NCI-H748 treated with DMSO at 0.1 percent for 48 hours (cell line): ENCODE measurements around the gene IGSF6.
"Not testable (repeated sequence)": the region's sequence is repeated elsewhere in the genome, so short reads cannot be mapped to it uniquely, and the experiment has no call there.

ENCODE experiments used
- DNase-seq: peaks from one replicate; lab custom pipeline; 2025; lab: John Stamatoyannopoulos, UW

The IGSF6 gene

GRCh38 chr16:21653571-21653970 lies 1.2 kb upstream of the IGSF6 start:
- DNase-seq = no peak

DNA sequence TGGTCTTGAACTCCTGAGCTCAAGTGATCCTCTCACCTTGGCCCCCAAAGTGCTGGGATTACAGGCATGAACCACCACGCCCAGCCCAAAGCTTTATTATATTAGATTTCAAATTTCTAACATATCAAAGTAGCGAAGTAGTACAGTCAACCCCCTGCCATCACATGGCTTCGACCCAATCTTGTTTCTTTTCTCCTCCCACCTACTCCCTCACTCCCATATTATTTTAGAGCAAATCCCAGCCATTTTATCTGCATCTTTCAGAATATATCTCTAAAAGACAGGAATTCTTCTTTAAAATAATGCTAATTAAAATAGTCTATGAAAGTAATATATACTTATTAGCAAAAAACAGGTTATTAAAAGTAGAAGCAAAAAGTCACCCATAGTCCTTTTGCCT lies 893 bp downstream of the IGSF6 start:
- DNase-seq = no peak

DNA sequence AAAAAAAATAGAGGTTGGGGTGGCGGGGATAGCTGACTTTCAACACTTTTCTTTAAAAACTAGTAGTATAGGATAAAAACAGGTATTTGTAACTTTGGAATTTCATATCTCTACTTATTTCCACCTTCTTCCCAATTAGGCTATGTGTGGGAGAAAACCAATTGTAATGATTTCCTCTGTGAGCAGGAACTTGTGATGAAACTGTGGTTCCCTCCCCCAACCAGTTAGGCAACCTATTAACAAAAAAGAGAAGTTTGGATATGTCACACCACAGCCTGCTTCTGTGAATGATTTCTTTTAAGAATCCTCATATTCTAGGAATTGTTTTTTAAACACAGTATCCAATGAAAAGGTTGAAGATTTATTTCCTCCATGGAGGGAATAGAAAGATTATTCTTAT lies 1.9 kb downstream of the IGSF6 start:
- DNase-seq = no peak

- DNase-seq = not testable (repeated sequence)
These were observed 2.5 kb downstream of the IGSF6 start for GRCh38 chr16:21649826-21650406.

DNA sequence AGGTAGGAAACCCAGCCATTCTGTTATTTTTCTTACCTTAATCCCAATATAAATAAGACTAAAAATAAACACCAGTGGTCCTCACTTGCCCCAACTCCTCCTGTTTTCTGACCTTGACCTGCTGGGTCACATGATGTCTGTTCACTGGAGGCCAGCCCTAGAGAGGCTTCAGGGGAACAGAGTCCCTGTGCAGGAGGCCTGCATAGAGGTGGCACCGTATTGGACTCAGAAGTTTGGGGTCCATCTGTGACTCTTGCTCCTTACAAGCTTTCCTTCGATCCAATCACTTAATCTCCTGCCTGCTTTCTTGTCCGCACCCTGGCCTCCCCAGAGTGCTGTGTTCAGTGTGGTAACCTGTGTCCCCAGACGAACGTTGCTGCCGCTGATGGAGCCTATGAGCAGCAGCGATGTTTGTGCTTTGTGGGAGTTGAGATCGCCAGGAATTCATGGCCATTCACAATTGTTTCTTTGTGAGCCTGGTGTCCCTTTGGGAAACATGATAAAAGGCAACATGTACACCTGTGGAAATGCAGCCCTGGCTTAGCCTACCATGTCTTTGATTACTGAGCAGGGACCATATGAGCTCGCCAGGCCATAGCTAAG lies 4.7 kb downstream of the IGSF6 start:
- no peak for DNase-seq

DNA sequence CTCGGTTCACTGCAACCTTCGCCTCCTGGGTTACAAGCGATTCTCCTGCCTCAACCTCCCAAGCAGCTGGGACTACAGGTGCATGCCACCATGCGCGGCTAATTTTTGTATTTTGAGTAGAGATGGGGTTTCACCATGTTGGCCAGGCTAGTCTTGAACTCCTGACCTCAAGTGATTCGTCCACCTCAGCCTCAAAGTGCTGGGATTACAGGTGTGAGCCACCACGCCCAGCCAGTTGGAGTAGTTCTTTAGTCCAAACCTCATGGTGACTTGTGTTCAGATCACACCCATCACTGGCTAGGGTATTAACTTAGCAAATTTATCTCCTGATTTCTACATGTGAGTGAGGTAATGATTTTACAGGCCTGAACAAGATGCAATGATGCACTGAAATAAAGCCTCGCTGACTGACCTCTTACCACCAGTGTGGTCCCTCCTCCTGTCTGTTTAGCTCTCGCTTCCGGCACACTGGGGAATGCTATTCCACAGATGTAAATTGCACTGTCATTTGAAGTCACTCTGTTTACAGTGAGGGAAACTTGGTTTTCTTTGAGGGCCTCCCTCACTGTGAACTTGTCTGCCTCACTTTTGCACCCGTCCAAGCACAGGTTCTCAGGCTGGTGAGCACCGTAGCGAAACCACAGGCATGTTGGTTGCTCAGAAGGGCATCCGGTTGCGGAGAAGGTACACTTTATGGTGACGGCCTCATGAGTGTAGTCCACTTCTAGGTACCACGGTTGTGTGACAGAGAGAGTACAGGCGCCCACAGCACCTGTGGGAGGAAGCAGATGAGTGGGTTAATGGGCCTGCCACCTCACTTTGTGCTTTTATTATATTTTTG lies 5.5 kb downstream of the IGSF6 start:
- DNase-seq = no peak

- no peak for DNase-seq
These were observed 6.3 kb downstream of the IGSF6 start for GRCh38 chr16:21646091-21646490.

- DNase-seq = no peak
These were observed 7.1 kb downstream of the IGSF6 start for GRCh38 chr16:21645261-21645721.

GRCh38 chr16:21644674-21645073 lies 7.7 kb downstream of the IGSF6 start:
- no peak for DNase-seq

DNA sequence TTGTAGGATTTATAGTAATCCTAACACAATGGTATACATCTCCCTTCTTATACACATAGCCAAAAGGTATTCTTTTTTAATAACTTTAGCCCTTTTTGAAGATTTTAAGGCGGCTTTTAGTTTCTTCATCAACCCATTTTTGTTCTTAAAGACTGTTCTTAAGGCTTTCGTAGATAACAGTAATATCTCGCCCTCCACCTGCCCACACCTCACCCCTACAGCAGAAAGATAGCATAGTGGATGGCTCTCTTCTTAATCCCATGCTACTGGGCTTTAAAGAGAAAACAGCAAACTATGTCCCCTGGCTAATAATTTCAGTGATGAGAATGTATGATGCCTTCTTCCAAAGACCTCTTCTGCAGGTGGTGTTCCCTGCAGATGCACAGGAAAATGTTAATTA lies 8.6 kb downstream of the IGSF6 start:
- no peak for DNase-seq

DNA sequence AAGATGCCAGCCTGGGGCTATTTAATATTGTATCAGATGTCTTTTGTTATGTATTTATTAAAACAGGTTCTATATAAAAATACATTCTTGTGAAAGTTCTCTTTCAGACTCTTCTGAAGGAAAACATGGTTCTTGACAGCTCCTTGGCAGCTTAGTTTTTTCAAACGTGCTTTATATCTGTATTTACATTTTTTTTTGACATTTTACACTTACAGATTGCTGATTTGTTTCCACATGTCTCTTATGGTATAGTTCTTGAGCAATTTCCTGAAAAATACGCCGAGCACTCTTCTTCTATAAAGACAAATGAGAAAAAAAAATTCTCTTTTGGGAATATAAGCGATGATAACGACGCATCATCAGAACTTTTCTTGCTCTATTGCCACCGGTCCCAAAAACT lies 9.5 kb downstream of the IGSF6 start:
- DNase-seq = no peak

DNA sequence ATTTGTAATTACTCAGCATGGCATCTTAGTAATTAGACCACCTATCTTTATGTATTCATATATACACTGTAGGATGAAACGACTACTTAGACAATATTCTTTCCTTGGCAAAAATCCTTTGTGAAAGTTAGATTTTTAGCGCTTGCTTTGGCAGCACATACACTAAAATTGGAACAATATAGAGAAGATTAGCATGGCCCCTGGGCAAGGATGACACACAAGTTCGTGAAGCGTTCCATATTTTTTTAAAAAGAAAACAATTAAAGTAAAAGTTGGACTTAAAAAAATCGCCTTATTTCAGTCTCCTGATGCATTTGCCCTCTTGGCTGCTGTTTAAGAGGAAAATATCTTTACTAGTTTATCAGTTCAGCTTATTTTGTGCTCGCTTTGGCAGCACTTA lies 10.5 kb downstream of the IGSF6 start:
- DNase-seq = no peak

GRCh38 chr16:21639493-21639892 lies 12.9 kb downstream of the IGSF6 start:
- DNase-seq = no peak

GRCh38 chr16:21638573-21638975 lies 13.8 kb downstream of the IGSF6 start:
- DNase-seq = no peak

DNA sequence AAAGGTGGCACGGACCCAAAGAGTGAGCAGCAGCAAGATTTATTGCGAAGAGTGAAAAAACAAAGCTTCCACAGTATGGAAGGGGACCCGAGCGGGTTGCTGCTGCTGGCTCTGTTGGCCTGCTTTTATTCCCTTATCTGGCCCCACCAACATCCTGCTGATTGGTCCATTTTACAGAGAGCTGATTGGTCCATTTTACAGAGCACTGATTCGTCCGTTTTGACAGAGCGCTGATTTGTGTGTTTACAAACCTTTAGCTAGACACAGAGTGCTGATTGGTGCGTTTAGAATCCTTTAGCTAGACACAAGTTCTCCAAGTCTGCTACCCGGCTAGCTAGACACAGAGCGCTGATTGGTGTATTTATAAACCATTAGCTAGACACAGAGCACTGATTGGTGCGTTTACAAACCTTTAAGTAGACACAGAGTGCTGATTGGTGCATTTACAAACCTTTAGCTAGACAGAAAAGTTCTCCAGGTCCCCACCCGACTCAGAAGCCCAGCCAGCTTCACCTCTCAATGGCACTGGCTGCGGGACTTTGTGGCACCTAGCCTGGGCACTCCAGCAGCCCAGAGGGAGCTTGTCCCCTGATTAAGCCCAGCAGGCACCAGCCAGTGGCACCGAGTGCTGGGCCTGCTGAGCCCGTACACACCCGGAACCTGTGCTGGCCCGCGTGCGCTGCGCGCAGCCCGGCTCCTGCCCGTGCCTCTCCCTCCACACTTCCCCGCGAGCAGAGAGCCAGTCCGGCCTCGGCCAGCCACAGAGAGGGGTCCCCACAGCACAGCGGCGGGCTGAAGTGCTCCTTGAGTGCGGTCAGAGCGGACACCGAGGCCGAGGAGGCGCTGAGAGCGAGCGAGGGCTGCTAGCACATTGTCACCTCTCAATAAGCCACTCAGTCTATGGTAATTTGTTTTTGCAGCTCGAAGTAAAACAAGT lies 15.1 kb downstream of the IGSF6 start:
- DNase-seq = no peak

DNA sequence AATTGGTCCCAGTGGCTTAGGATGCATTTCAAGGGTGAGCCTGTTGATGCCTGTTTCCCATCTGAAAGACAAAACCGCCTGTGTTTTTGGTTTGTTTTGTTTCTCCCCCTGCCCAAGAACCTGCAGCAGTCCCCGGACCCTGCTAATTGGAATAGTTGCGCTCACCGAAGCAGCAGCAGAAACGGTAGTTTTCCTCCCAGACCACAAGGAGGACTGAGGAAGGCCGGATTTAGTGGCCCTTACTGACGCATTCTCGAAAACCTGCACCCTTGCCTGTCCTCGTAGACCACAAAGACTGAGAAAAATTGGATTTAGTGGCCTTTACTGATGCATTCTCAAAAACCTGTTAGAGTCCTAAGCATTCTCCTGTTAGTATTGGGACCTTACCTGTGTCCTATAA lies 16.7 kb downstream of the IGSF6 start:
- not testable (repeated sequence) for DNase-seq

DNA sequence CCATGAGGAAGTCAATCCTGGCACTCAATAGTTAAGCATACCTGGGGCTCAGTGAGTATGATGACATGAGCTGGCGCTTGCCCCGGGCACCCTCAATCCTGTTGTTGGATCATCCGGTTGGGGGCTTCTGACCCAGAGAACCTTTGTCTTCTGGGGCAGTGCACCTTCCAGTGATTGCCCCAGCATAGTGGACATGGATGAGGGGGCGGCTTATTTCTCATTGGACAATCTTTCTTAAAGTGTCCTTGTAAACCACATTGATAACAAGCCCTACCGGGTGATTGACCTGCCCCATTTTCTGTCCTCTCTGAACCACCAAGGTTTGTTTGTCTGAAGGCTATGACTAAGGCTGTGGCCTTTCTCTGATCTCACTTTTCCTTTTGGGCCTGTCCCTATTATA lies 18.2 kb downstream of the IGSF6 start:
- no peak for DNase-seq

- DNase-seq = not testable (repeated sequence)
These were observed 20.3 kb downstream of the IGSF6 start for GRCh38 chr16:21631951-21632575.

GRCh38 chr16:21631376-21631775 lies 21.0 kb downstream of the IGSF6 start:
- DNase-seq = not testable (repeated sequence)

DNA sequence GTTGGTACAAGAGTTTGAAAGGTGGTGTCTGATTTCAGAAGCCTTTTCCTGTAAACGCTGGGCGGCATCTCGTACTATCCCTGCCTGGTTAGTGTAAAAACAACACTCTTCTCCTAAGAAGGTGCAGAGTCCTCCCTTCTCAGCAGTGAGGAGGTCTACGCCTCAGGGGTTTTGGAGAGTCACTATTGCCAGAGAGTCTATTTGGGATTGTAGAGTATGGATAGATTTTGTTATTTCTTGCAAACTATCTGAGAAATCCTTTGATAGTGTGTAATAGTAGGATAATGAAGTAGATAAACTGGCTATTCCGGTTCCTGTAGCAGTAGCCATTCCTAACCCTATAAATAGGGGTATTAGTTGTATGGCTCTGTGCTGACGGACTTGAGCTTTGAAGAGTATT lies 21.5 kb downstream of the IGSF6 start:
- not testable (repeated sequence) for DNase-seq
